Hepatocyte (in vitro differentiated cells): Measurements from ENCODE around the gene CAT.

Source experiments
- EZH2 ChIP-seq: fragments of 200-600 bp; sonication (generic); IDR thresholded peaks from 2 replicates; pipeline ENCODE4 v1.6.1; 2016; ENCODE audit warnings: antibody characterized with exemption, mild to moderate bottlenecking, borderline replicate concordance
- EZH2phosphoT487 ChIP-seq: fragments of 200-600 bp; sonication (generic); IDR thresholded peaks from one replicate; pipeline ENCODE4 v1.6.1; 2018; ENCODE audit warnings: antibody characterized with exemption, mild to moderate bottlenecking, low read depth, moderate library complexity; ENCODE audit not compliant: unreplicated experiment, severe bottlenecking
- TF ChIP-seq, protein P1 (sequence below): fragments of 200-600 bp; sonication (generic); IDR thresholded peaks from 2 replicates; pipeline ENCODE4 v1.5.1; 2016; ENCODE audit warnings: antibody characterized with exemption, mild to moderate bottlenecking; ENCODE audit not compliant: poor library complexity

DNA sequence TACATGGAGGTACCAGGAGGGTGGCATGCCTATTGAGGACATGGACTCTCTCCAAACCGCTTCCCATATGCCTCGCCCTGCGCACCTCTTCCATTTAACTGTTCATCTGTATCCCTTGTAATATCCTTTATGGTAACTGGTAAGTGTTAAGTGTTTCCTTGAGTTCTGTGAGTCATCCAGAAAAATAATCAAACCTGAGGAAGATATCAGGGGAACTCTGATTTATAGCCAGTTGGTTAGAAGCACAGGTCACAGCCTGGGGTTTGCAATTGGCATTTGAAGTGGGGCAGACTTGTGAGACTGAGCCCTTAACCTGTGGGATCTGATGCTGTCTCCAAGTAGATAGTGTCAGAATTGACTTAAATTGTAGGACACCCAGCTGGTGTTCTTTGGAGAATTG lies 27.6 kb upstream of the CAT start:
- TF ChIP-seq, protein P1, sequence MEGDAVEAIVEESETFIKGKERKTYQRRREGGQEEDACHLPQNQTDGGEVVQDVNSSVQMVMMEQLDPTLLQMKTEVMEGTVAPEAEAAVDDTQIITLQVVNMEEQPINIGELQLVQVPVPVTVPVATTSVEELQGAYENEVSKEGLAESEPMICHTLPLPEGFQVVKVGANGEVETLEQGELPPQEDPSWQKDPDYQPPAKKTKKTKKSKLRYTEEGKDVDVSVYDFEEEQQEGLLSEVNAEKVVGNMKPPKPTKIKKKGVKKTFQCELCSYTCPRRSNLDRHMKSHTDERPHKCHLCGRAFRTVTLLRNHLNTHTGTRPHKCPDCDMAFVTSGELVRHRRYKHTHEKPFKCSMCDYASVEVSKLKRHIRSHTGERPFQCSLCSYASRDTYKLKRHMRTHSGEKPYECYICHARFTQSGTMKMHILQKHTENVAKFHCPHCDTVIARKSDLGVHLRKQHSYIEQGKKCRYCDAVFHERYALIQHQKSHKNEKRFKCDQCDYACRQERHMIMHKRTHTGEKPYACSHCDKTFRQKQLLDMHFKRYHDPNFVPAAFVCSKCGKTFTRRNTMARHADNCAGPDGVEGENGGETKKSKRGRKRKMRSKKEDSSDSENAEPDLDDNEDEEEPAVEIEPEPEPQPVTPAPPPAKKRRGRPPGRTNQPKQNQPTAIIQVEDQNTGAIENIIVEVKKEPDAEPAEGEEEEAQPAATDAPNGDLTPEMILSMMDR: no peak
- TF ChIP-seq EZH2: no peak
- TF ChIP-seq EZH2phosphoT487: no peak
